WTC11 (cell line): ENCODE results near the gene REEP1. TPM values are rescaled to one million over a fixed set of nuclear protein-coding genes. Genes with fewer than 3 reads are reported as not detected.

Experiments used
- ATAC-seq: fragments of 200-7000 bp; cut with Tn5 transposase; 2 replicates; pipeline ENCODE4 v1.10.0; 2021; ENCODE audit warnings: mild to moderate bottlenecking, moderate library complexity
- CTCF ChIA-PET: fragments of 300-600 bp; sonication (Branson Sonifier 250); formaldehyde crosslinking; loops from one replicate; lab custom pipeline; 2021; ENCODE audit warnings: antibody characterized with exemption; lab: Charles Lee
- POLR2A ChIA-PET: fragments of 350-600 bp; sonication (Branson Sonifier 250); formaldehyde crosslinking; loops from one replicate; lab custom pipeline; 2021; ENCODE audit warnings: antibody characterized with exemption; lab: Charles Lee
- DNase-seq: peaks from one replicate; pipeline ENCODE4 v3.0.0; 2021; ENCODE audit warnings: low spot score
- H3K27ac Mint-ChIP-seq: 2 replicates; pipeline ENCODE4 v1.8.0; 2021; ENCODE audit warnings: mixed read lengths
- H3K27me3 Mint-ChIP-seq: 2 replicates; pipeline ENCODE4 v1.8.0; 2021; ENCODE audit warnings: low read depth, mild to moderate bottlenecking, moderate library complexity, mixed read lengths
- H3K36me3 Mint-ChIP-seq: 2 replicates; pipeline ENCODE4 v1.8.0; 2021; ENCODE audit warnings: mixed read lengths
- H3K4me1 Mint-ChIP-seq: 2 replicates; pipeline ENCODE4 v1.8.0; 2022; ENCODE audit warnings: mixed read lengths
- H3K4me3 Mint-ChIP-seq: 2 replicates; pipeline ENCODE4 v1.8.0; 2021; ENCODE audit warnings: mild to moderate bottlenecking, moderate library complexity, mixed read lengths
- H3K9me3 Mint-ChIP-seq: 2 replicates; pipeline ENCODE4 v1.8.0; 2021; ENCODE audit warnings: mixed read lengths
- FOXP1 ChIP-seq: sonication (generic); formaldehyde crosslinking; IDR thresholded peaks from 2 replicates; pipeline ENCODE4 v1.8.0; 2022; ENCODE audit warnings: missing genetic modification reagents, mild to moderate bottlenecking, moderate library complexity, borderline replicate concordance
- JUN ChIP-seq: sonication (generic); formaldehyde crosslinking; IDR thresholded peaks from 2 replicates; pipeline ENCODE4 v1.8.0; 2023; ENCODE audit warnings: mild to moderate bottlenecking, missing genetic modification reagents
- MYBL2 ChIP-seq: sonication (generic); formaldehyde crosslinking; IDR thresholded peaks from 2 replicates; pipeline ENCODE4 v1.8.1; 2023; ENCODE audit warnings: mild to moderate bottlenecking, moderate library complexity, missing genetic modification reagents
- NFYB ChIP-seq: sonication (generic); formaldehyde crosslinking; conservative IDR thresholded peaks from 2 replicates; pipeline ENCODE4 v1.8.0; 2022; ENCODE audit warnings: low read depth, missing genetic modification reagents
- NR2C2 ChIP-seq: sonication (generic); formaldehyde crosslinking; IDR thresholded peaks from 2 replicates; pipeline ENCODE4 v1.8.0; 2022; ENCODE audit warnings: mild to moderate bottlenecking, missing genetic modification reagents
- NR3C1 ChIP-seq: sonication (generic); formaldehyde crosslinking; conservative IDR thresholded peaks from 2 replicates; pipeline ENCODE4 v1.8.1; 2023; ENCODE audit warnings: low read depth, mild to moderate bottlenecking, missing genetic modification reagents
- RELA ChIP-seq: sonication (generic); formaldehyde crosslinking; IDR thresholded peaks from 2 replicates; pipeline ENCODE4 v1.8.1; 2022; ENCODE audit warnings: missing genetic modification reagents, mild to moderate bottlenecking, borderline replicate concordance
- SMAD3 ChIP-seq: sonication (generic); formaldehyde crosslinking; IDR thresholded peaks from 2 replicates; pipeline ENCODE4 v1.8.0; 2022; ENCODE audit warnings: missing genetic modification reagents, mild to moderate bottlenecking, borderline replicate concordance
- TCF7 ChIP-seq: sonication (generic); formaldehyde crosslinking; IDR thresholded peaks from 2 replicates; pipeline ENCODE4 v1.8.0; 2022; ENCODE audit warnings: mild to moderate bottlenecking, low read depth, missing genetic modification reagents, moderate library complexity
- TP53 ChIP-seq: sonication (generic); formaldehyde crosslinking; IDR thresholded peaks from 2 replicates; pipeline ENCODE4 v1.8.1; 2023; ENCODE audit warnings: mild to moderate bottlenecking, missing genetic modification reagents
- ZNF219 ChIP-seq: sonication (generic); formaldehyde crosslinking; IDR thresholded peaks from 2 replicates; pipeline ENCODE4 v1.8.0; 2023; ENCODE audit warnings: missing genetic modification reagents, mild to moderate bottlenecking, borderline replicate concordance
- ZNF396 ChIP-seq: fragments of 250-450 bp; sonication (Bioruptor Pico); IDR thresholded peaks from 2 replicates; pipeline ENCODE4 v1.8.0; 2021; ENCODE audit warnings: mild to moderate bottlenecking, moderate library complexity, borderline replicate concordance
- ZNF416 ChIP-seq: fragments of 250-450 bp; sonication (Bioruptor Pico); IDR thresholded peaks from 2 replicates; pipeline ENCODE4 v1.9.0; 2021; ENCODE audit warnings: mild to moderate bottlenecking, inconsistent platforms
- total RNA-seq: library from RNA; stranded (reverse); gene quantifications from 3 replicates; pipeline ENCODE4 v1.2.3, GENCODE V29; 2021
- TF ChIP-seq, protein P1 (sequence below): fragments of 250-450 bp; sonication (Bioruptor Pico); IDR thresholded peaks from 2 replicates; pipeline ENCODE4 v1.9.0; 2021; ENCODE audit warnings: mild to moderate bottlenecking, borderline replicate concordance
- TF ChIP-seq, protein P2 (sequence below): sonication (generic); formaldehyde crosslinking; IDR thresholded peaks from 2 replicates; pipeline ENCODE4 v1.8.0; 2023; ENCODE audit warnings: missing genetic modification reagents
- TF ChIP-seq, protein P3 (sequence below): fragments of 250-450 bp; sonication (Bioruptor Pico); IDR thresholded peaks from 2 replicates; pipeline ENCODE4 v1.9.0; 2021; ENCODE audit warnings: moderate library complexity, mild to moderate bottlenecking, inconsistent platforms, borderline replicate concordance
- TF ChIP-seq, protein P4 (sequence below): sonication (generic); formaldehyde crosslinking; IDR thresholded peaks from 2 replicates; pipeline ENCODE4 v1.8.1; 2022; ENCODE audit warnings: mild to moderate bottlenecking, moderate library complexity, missing genetic modification reagents
- TF ChIP-seq, protein P5 (sequence below): sonication (generic); formaldehyde crosslinking; IDR thresholded peaks from 2 replicates; pipeline ENCODE4 v1.8.1; 2023; ENCODE audit warnings: mild to moderate bottlenecking, missing genetic modification reagents, moderate library complexity
- TF ChIP-seq, protein P6 (sequence below): sonication (generic); formaldehyde crosslinking; IDR thresholded peaks from 2 replicates; pipeline ENCODE4 v1.8.1; 2023; ENCODE audit warnings: mild to moderate bottlenecking, missing genetic modification reagents
- TF ChIP-seq, protein P7 (sequence below): fragments of 200-600 bp; IDR thresholded peaks from 2 replicates; pipeline ENCODE4 v1.8.0; 2022; ENCODE audit warnings: antibody characterized with exemption
- TF ChIP-seq, protein P8 (sequence below): sonication (generic); formaldehyde crosslinking; IDR thresholded peaks from 2 replicates; pipeline ENCODE4 v1.8.0; 2022; ENCODE audit warnings: missing genetic modification reagents
- TF ChIP-seq, protein P9 (sequence below): sonication (generic); formaldehyde crosslinking; conservative IDR thresholded peaks from 2 replicates; pipeline ENCODE4 v1.8.1; 2022; ENCODE audit warnings: mild to moderate bottlenecking, missing genetic modification reagents

The REEP1 gene
- total RNA-seq, 1 experiment from 2014 or later, result 1.9 TPM

DNA sequence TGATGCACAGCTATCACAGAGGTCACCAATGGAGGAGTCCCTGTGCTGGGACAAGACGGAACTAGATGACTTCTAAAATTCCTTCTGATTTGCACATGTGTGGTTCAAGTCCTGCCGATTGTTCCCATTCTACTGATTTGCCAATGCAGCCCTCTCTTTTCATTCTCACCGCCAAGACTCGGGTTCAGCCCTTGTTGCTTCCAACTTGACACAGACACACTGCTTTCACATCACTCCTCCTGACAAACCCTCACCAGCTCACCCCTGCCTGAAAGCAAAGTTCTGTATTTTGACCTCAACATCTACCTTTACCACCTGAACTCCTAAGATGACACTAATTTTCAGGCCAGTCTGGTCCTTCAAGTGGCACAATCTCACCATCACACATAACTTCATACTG is 25.5 kb downstream of the REEP1 start:
- no peak overlapping the region for H3K27ac Mint-ChIP-seq
- no peaks in the 10 kb centered on the region for H3K36me3 Mint-ChIP-seq
- no peak for TF ChIP-seq NFYB (CRISPR knock-in tag)
- TF ChIP-seq, protein P1, sequence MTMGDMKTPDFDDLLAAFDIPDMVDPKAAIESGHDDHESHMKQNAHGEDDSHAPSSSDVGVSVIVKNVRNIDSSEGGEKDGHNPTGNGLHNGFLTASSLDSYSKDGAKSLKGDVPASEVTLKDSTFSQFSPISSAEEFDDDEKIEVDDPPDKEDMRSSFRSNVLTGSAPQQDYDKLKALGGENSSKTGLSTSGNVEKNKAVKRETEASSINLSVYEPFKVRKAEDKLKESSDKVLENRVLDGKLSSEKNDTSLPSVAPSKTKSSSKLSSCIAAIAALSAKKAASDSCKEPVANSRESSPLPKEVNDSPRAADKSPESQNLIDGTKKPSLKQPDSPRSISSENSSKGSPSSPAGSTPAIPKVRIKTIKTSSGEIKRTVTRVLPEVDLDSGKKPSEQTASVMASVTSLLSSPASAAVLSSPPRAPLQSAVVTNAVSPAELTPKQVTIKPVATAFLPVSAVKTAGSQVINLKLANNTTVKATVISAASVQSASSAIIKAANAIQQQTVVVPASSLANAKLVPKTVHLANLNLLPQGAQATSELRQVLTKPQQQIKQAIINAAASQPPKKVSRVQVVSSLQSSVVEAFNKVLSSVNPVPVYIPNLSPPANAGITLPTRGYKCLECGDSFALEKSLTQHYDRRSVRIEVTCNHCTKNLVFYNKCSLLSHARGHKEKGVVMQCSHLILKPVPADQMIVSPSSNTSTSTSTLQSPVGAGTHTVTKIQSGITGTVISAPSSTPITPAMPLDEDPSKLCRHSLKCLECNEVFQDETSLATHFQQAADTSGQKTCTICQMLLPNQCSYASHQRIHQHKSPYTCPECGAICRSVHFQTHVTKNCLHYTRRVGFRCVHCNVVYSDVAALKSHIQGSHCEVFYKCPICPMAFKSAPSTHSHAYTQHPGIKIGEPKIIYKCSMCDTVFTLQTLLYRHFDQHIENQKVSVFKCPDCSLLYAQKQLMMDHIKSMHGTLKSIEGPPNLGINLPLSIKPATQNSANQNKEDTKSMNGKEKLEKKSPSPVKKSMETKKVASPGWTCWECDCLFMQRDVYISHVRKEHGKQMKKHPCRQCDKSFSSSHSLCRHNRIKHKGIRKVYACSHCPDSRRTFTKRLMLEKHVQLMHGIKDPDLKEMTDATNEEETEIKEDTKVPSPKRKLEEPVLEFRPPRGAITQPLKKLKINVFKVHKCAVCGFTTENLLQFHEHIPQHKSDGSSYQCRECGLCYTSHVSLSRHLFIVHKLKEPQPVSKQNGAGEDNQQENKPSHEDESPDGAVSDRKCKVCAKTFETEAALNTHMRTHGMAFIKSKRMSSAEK, result no peak
- no peak for TF ChIP-seq ZNF396 (CRISPR knock-in tag)
- TF ChIP-seq ZNF416 (CRISPR knock-in tag), result no peak
- no peak for TF ChIP-seq SMAD3
- TF ChIP-seq FOXP1 (CRISPR knock-in tag), result no peak
- TF ChIP-seq, protein P2, sequence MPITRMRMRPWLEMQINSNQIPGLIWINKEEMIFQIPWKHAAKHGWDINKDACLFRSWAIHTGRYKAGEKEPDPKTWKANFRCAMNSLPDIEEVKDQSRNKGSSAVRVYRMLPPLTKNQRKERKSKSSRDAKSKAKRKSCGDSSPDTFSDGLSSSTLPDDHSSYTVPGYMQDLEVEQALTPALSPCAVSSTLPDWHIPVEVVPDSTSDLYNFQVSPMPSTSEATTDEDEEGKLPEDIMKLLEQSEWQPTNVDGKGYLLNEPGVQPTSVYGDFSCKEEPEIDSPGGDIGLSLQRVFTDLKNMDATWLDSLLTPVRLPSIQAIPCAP, result no peak
- TF ChIP-seq, protein P3, sequence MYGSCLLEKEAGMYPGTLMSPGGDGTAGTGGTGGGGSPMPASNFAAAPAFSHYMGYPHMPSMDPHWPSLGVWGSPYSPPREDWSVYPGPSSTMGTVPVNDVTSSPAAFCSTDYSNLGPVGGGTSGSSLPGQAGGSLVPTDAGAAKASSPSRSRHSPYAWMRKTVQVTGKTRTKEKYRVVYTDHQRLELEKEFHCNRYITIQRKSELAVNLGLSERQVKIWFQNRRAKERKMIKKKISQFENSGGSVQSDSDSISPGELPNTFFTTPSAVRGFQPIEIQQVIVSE (CRISPR knock-in tag), result no peak
- no peak for TF ChIP-seq NR2C2 (CRISPR knock-in tag)
- TF ChIP-seq ZNF219 (CRISPR knock-in tag), result no peak
- no peak for TF ChIP-seq RELA
- no peak for TF ChIP-seq NR3C1 (CRISPR knock-in tag)
- TF ChIP-seq TP53 (CRISPR knock-in tag), result no peak
- no peak for TF ChIP-seq MYBL2
- TF ChIP-seq, protein P4, sequence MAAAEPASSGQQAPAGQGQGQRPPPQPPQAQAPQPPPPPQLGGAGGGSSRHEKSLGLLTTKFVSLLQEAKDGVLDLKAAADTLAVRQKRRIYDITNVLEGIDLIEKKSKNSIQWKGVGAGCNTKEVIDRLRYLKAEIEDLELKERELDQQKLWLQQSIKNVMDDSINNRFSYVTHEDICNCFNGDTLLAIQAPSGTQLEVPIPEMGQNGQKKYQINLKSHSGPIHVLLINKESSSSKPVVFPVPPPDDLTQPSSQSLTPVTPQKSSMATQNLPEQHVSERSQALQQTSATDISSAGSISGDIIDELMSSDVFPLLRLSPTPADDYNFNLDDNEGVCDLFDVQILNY, result no peak
- TF ChIP-seq, protein P5, sequence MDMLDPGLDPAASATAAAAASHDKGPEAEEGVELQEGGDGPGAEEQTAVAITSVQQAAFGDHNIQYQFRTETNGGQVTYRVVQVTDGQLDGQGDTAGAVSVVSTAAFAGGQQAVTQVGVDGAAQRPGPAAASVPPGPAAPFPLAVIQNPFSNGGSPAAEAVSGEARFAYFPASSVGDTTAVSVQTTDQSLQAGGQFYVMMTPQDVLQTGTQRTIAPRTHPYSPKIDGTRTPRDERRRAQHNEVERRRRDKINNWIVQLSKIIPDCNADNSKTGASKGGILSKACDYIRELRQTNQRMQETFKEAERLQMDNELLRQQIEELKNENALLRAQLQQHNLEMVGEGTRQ, result no peak
- no peak for TF ChIP-seq TCF7 (CRISPR knock-in tag)
- no peak for TF ChIP-seq JUN (CRISPR knock-in tag)
- ATAC-seq (no peak), DNase-seq (no peak)
- H3K9me3 Mint-ChIP-seq, result no peaks in the 10 kb centered on the region
- H3K4me1 Mint-ChIP-seq, result no peaks in the 10 kb centered on the region
- H3K4me3 Mint-ChIP-seq, result no peak overlapping the region
- no peaks in the 10 kb centered on the region for H3K27me3 Mint-ChIP-seq
- ChIA-PET CTCF (no interaction called here), POLR2A (no interaction called here)

DNA sequence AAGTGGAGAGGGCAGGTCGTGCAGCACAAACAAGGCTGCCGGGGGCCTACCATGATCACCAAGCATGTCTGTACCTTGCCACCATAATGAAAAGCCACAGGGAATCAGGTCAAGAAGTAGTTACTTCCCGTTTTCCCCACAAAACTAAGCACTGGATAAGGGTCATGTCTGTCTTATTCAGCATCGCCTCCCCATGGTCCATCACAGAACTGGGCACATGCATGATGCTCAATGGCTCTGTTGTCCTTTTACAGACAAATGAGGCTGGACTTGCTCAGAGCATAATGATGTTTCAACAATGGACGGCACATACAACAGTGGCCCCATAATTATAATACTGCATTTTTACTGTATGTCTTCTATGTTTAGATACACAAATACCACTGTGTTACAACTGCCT is 27.5 kb downstream of the REEP1 start:
- Mint-ChIP-seq H3K4me3 (no peak overlapping the region), H3K27me3 (no peaks in the 10 kb centered on the region), H3K36me3 (no peaks in the 10 kb centered on the region), H3K27ac (no peak overlapping the region), H3K9me3 (no peaks in the 10 kb centered on the region), H3K4me1 (peaks cover 2% of the 10 kb centered on the region; the same call in 1 of the 2 replicates)
- CTCF ChIA-PET, result no interaction called here
- POLR2A ChIA-PET, result no interaction called here
- DNase-seq, result no peak
- ATAC-seq, result no peak
- TF ChIP-seq, protein P6, sequence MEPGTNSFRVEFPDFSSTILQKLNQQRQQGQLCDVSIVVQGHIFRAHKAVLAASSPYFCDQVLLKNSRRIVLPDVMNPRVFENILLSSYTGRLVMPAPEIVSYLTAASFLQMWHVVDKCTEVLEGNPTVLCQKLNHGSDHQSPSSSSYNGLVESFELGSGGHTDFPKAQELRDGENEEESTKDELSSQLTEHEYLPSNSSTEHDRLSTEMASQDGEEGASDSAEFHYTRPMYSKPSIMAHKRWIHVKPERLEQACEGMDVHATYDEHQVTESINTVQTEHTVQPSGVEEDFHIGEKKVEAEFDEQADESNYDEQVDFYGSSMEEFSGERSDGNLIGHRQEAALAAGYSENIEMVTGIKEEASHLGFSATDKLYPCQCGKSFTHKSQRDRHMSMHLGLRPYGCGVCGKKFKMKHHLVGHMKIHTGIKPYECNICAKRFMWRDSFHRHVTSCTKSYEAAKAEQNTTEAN (CRISPR knock-in tag), result no peak
- TF ChIP-seq, protein P7, sequence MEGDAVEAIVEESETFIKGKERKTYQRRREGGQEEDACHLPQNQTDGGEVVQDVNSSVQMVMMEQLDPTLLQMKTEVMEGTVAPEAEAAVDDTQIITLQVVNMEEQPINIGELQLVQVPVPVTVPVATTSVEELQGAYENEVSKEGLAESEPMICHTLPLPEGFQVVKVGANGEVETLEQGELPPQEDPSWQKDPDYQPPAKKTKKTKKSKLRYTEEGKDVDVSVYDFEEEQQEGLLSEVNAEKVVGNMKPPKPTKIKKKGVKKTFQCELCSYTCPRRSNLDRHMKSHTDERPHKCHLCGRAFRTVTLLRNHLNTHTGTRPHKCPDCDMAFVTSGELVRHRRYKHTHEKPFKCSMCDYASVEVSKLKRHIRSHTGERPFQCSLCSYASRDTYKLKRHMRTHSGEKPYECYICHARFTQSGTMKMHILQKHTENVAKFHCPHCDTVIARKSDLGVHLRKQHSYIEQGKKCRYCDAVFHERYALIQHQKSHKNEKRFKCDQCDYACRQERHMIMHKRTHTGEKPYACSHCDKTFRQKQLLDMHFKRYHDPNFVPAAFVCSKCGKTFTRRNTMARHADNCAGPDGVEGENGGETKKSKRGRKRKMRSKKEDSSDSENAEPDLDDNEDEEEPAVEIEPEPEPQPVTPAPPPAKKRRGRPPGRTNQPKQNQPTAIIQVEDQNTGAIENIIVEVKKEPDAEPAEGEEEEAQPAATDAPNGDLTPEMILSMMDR, result no peak
- TF ChIP-seq, protein P8, sequence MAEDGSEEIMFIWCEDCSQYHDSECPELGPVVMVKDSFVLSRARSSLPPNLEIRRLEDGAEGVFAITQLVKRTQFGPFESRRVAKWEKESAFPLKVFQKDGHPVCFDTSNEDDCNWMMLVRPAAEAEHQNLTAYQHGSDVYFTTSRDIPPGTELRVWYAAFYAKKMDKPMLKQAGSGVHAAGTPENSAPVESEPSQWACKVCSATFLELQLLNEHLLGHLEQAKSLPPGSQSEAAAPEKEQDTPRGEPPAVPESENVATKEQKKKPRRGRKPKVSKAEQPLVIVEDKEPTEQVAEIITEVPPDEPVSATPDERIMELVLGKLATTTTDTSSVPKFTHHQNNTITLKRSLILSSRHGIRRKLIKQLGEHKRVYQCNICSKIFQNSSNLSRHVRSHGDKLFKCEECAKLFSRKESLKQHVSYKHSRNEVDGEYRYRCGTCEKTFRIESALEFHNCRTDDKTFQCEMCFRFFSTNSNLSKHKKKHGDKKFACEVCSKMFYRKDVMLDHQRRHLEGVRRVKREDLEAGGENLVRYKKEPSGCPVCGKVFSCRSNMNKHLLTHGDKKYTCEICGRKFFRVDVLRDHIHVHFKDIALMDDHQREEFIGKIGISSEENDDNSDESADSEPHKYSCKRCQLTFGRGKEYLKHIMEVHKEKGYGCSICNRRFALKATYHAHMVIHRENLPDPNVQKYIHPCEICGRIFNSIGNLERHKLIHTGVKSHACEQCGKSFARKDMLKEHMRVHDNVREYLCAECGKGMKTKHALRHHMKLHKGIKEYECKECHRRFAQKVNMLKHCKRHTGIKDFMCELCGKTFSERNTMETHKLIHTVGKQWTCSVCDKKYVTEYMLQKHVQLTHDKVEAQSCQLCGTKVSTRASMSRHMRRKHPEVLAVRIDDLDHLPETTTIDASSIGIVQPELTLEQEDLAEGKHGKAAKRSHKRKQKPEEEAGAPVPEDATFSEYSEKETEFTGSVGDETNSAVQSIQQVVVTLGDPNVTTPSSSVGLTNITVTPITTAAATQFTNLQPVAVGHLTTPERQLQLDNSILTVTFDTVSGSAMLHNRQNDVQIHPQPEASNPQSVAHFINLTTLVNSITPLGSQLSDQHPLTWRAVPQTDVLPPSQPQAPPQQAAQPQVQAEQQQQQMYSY, result no peak
- no peak for TF ChIP-seq SMAD3
- TF ChIP-seq, protein P9, sequence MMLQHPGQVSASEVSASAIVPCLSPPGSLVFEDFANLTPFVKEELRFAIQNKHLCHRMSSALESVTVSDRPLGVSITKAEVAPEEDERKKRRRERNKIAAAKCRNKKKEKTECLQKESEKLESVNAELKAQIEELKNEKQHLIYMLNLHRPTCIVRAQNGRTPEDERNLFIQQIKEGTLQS, result no peak
